ENCODE measurements around the gene GNAQ.

The GNAQ gene

GRCh38 chr9:78049484-78049883 lies 17.9 kb upstream of the GNAQ start:
- Histone ChIP-seq H3K9me3 (ENCODE audit: control insufficient read depth, insufficient read depth, low read length) (no peaks in the 10 kb centered on the region), H3K4me2 (ENCODE audit: low read length) (no peak overlapping the region), H3K36me3 (ENCODE audit: control insufficient read depth, low read length) (no peaks in the 10 kb centered on the region), H3F3A (ENCODE audit: control insufficient read depth, insufficient read depth) (no peaks in the 10 kb centered on the region), H3K79me2 (ENCODE audit: control insufficient read depth, low read length) (no peaks in the 10 kb centered on the region), H3K4me3 (ENCODE audit: low read length) (no peak overlapping the region), H3K27me3 (ENCODE audit: control insufficient read depth, low read length) (peaks cover 6% of the 10 kb centered on the region; the same call in 1 of the 2 replicates), H3K9me2 (replicated peaks; ENCODE audit: control insufficient read depth, low read length) (no peaks in the 10 kb centered on the region), H3K27ac (ENCODE audit: low read depth, low read length) (no peak overlapping the region), H3K4me1 (ENCODE audit: control insufficient read depth, low read length) (no peaks in the 10 kb centered on the region), H4K20me1 (ENCODE audit: control insufficient read depth, insufficient read depth, low read depth, low read length) (no peaks in the 10 kb centered on the region)
- no peak for TF ChIP-seq EZH2phosphoT487 (IDR thresholded peaks at IDR 0.05; ENCODE audit: borderline replicate concordance, low read length)
- no peak for TF ChIP-seq CTCF (IDR thresholded peaks at IDR 0.05; ENCODE audit: low read depth, low read length, poor library complexity, severe bottlenecking)

- Histone ChIP-seq H3K4me1 (ENCODE audit: control insufficient read depth, low read length) (no peaks in the 10 kb centered on the region), H3K4me3 (ENCODE audit: low read length) (no peak overlapping the region), H3K27ac (ENCODE audit: low read depth, low read length) (no peak overlapping the region), H3K36me3 (ENCODE audit: control insufficient read depth, low read length) (no peaks in the 10 kb centered on the region), H3K79me2 (ENCODE audit: control insufficient read depth, low read length) (no peaks in the 10 kb centered on the region), H3K9me3 (ENCODE audit: control insufficient read depth, insufficient read depth, low read length) (no peaks in the 10 kb centered on the region), H4K20me1 (ENCODE audit: control insufficient read depth, insufficient read depth, low read depth, low read length) (no peaks in the 10 kb centered on the region), H3F3A (ENCODE audit: control insufficient read depth, insufficient read depth) (no peaks in the 10 kb centered on the region), H3K4me2 (ENCODE audit: low read length) (no peak overlapping the region), H3K9me2 (replicated peaks; ENCODE audit: control insufficient read depth, low read length) (no peaks in the 10 kb centered on the region), H3K27me3 (ENCODE audit: control insufficient read depth, low read length) (peaks cover 6% of the 10 kb centered on the region; the same call in 1 of the 2 replicates)
- TF ChIP-seq EZH2phosphoT487 (IDR thresholded peaks at IDR 0.05; ENCODE audit: borderline replicate concordance, low read length): no peak
- no peak for TF ChIP-seq CTCF (IDR thresholded peaks at IDR 0.05; ENCODE audit: low read depth, low read length, poor library complexity, severe bottlenecking)
Observed at GRCh38 chr9:78047106-78047505, 15.5 kb upstream of the GNAQ start.

- Histone ChIP-seq H3K27me3 (ENCODE audit: control insufficient read depth, low read length) (peaks cover 6% of the 10 kb centered on the region; the same call in 1 of the 2 replicates), H3F3A (ENCODE audit: control insufficient read depth, insufficient read depth) (no peaks in the 10 kb centered on the region), H4K20me1 (ENCODE audit: control insufficient read depth, insufficient read depth, low read depth, low read length) (no peaks in the 10 kb centered on the region), H3K79me2 (ENCODE audit: control insufficient read depth, low read length) (no peaks in the 10 kb centered on the region), H3K4me2 (ENCODE audit: low read length) (no peak overlapping the region), H3K9me2 (replicated peaks; ENCODE audit: control insufficient read depth, low read length) (no peaks in the 10 kb centered on the region), H3K36me3 (ENCODE audit: control insufficient read depth, low read length) (no peaks in the 10 kb centered on the region), H3K27ac (ENCODE audit: low read depth, low read length) (no peak overlapping the region), H3K4me3 (ENCODE audit: low read length) (no peak overlapping the region), H3K4me1 (ENCODE audit: control insufficient read depth, low read length) (no peaks in the 10 kb centered on the region), H3K9me3 (ENCODE audit: control insufficient read depth, insufficient read depth, low read length) (no peaks in the 10 kb centered on the region)
- TF ChIP-seq EZH2phosphoT487 (IDR thresholded peaks at IDR 0.05; ENCODE audit: borderline replicate concordance, low read length) (no peak), CTCF (IDR thresholded peaks at IDR 0.05; ENCODE audit: low read depth, low read length, poor library complexity, severe bottlenecking) (no peak)
Observed at GRCh38 chr9:78046112-78046511, 14.5 kb upstream of the GNAQ start.

Data from DOHH2 (cell line).